Gastrocnemius medialis (tissue), 4 donors: ENCODE data around the gene ARID1B.

Experiments used
- CTCF ChIP-seq, 5 experiments: fragments of 450-650 bp in 3 of 5; fragments of 200-600 bp in 2 of 5; sonication (generic) in 2 of 5; IDR thresholded peaks in 4 of 5; conservative IDR thresholded peaks in 1 of 5; 1 replicate in 4 of 5; 2 replicates in 1 of 5; pipeline ENCODE4 v1.5.1; 2016 to 2019; ENCODE audit warnings: antibody characterized with exemption in 5 of 5, mild to moderate bottlenecking in 3 of 5, moderate library complexity in 3 of 5
- POLR2A ChIP-seq, 2 donors: fragments of 450-650 bp; IDR thresholded peaks; one replicate each; pipeline ENCODE4 v1.6.1; 2017; ENCODE audit warnings: antibody characterized with exemption in 2 of 2, mild to moderate bottlenecking in 2 of 2, moderate library complexity in 2 of 2

GRCh38 chr6:156832669-156833068, 55.5 kb downstream of the ARID1B start:
- TF ChIP-seq CTCF (IDR thresholded peaks at IDR 0.05 in 4 of 5, conservative IDR thresholded peaks at IDR 0.05 in 1 of 5) (no peak), POLR2A (IDR thresholded peaks at IDR 0.05) (no peak)
